Measurements from ENCODE around the gene ZBTB32. TPM values are rescaled to one million over a fixed set of nuclear protein-coding genes. Genes with fewer than 3 reads are reported as not detected.

Gene ZBTB32
- total RNA-seq, 1 donor = not detected

DNA sequence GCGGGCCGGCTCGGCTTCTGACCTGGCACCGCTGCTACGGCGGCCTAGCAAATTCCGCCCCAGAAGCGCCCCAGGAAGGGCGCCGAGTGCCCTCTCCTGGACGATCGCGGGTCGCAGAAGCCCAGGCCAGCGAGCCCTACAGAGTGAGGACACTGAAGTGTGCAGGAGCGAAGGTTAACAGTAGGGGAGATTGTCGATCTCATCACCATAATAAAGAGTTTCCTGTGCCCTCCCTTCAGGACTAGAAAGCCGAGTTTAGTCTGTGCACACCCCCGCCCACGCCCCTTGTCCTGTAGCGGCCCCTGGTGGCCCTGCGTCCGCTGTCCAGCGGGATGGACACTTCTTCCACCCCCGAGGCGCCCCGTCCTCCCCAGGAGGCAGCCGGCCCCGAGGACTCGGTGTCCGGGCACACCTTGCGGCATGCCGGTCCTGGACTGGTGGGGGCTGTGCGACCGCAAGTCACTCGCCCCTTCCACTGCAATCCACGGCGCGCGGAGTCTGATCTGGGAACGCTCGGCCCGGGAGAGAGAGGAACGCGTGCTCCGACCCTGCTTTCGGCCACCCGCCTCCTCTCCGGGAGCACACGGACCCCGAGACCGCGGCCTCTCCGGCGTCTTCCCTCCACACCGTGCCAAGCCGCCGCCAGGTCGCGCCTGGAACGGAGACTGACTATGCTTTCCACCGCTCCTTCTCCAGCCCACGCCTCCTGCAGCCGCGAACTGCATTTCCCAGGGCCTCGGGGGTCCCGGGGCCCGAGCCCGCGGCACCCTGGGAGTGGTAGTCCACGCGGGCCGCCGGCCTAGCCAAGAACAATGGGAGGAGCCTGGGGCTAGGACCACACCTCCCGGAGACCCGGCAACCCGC is 12.7 kb downstream of the ZBTB32 start:
- peak; percentile 86 for TF ChIP-seq CTCF (IDR thresholded peaks at IDR 0.05; ENCODE audit: insufficient read depth, low read depth, low read length)
- peak overlapping the region; percentile 84 for H3K4me3 ChIP-seq (ENCODE audit: low read depth, low read length)
- DNase-seq (ENCODE audit: low read depth) = peak; percentile 83

DNA sequence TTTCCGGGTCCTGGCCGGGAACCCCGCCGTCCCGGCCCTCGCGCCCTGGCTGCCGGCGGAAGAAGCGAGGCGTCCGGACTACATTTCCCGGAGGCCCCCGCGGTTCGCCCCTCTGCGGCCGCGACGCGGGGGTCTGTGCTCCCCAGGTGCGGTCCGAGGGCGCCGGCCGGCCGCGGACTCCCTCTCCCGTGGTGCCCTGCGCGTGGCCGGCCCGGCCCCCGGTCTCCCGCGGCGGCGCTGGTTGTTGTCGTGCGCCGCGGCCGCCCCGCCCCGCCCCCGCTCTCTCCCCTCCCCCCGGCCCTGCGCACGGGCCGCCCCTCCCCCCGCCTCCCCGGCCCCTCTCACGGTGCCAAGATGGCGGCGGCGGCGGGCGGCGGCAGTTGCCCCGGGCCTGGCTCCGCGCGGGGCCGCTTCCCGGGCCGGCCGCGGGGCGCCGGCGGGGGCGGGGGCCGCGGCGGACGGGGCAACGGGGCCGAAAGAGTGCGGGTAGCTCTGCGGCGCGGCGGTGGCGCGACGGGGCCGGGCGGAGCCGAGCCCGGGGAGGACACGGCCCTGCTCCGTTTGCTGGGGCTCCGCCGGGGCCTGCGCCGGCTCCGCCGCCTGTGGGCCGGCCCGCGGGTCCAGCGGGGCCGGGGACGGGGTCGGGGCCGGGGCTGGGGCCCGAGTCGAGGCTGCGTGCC is 13.4 kb downstream of the ZBTB32 start, which contains the start of gene KMT2B:
KMT2B (plus strand) TSS at position 339 of the 680 bp plus-strand sequence; CDS start at position 355, 16 bp downstream.
- DNase-seq (ENCODE audit: low read depth) = peak; percentile 96
- no peak for TF ChIP-seq CTCF (IDR thresholded peaks at IDR 0.05; ENCODE audit: insufficient read depth, low read depth, low read length)
- peak within 1 kb of the TSS; percentile 84 for H3K4me3 ChIP-seq (ENCODE audit: low read depth, low read length)

DNA sequence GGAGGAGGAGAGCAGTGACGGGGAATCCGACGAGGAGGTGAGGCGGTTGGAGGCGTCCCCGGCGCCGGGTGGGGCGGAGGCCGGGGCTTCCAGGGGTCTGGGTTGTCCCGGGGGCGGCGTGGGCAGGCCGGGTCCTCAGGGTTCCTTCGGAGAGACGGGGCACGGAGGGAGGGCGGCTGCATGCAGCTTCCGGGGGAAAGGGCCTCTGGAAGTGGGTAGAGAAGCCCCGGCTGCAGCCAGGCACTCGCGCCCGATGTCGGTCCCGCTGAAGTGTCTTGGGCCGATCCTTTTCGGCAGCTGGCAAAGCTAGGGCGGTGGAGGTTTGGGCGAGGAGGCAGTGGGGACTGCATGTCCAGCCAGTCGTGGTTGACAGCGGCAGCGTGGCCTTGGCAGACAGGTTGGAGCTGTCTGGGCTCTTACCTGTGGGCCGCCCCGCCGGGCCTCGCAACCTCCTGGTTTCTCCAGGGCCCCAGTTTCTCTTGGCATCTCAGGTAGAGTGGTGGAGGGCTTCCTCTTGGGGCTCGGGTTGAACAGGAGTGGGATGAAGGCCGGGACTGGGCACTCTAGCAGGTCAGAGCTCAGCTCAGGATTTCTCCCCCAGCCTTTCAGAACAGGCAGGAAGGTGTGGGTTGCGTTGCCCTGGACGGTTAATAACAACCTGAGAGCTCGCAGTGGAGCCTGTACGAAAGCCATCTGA is 14.1 kb downstream of the ZBTB32 start:
- DNase-seq (ENCODE audit: low read depth) = peak; percentile 17
- peak overlapping the region; percentile 70 for H3K4me3 ChIP-seq (ENCODE audit: low read depth, low read length)
- no peak for TF ChIP-seq CTCF (IDR thresholded peaks at IDR 0.05; ENCODE audit: insufficient read depth, low read depth, low read length)

GRCh38 chr19:35719402-35720162 is 15.2 kb downstream of the ZBTB32 start:
- no peak for DNase-seq (ENCODE audit: low read depth)

DNA sequence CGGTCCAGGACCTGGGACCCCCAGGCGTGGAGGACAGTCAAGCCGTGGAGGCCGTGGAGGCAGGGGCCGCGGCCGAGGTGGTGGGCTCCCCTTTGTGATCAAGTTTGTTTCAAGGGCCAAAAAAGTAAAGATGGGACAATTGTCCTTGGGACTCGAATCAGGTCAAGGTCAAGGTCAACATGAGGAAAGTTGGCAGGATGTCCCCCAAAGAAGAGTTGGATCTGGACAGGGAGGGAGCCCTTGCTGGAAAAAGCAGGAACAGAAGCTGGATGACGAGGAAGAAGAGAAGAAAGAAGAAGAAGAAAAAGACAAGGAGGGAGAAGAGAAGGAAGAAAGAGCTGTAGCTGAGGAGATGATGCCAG is 15.8 kb downstream of the ZBTB32 start:
- no peak for TF ChIP-seq CTCF (IDR thresholded peaks at IDR 0.05; ENCODE audit: insufficient read depth, low read depth, low read length)
- no peak overlapping the region for H3K4me3 ChIP-seq (ENCODE audit: low read depth, low read length)
- no peak for DNase-seq (ENCODE audit: low read depth)

More at GRCh38 chr19:35719402-35720162, 15.2 kb downstream of the ZBTB32 start:
- H3K4me3 ChIP-seq (ENCODE audit: low read depth, low read length) = peak overlapping the region; percentile 70
- no peak for TF ChIP-seq CTCF (IDR thresholded peaks at IDR 0.05; ENCODE audit: insufficient read depth, low read depth, low read length)

GRCh38 chr19:35720648-35721047 is 16.3 kb downstream of the ZBTB32 start:
- TF ChIP-seq CTCF (IDR thresholded peaks at IDR 0.05; ENCODE audit: insufficient read depth, low read depth, low read length) = no peak

More at GRCh38 chr19:35720648-35721047, 16.3 kb downstream of the ZBTB32 start:
- DNase-seq (ENCODE audit: low read depth) = no peak
- no peak overlapping the region for H3K4me3 ChIP-seq (ENCODE audit: low read depth, low read length)
